T-helper 1 cell (primary cell): ENCODE measurements around the gene TRAF5.
A peak's percentile ranks its signal among the peaks of the same experiment; 100 is the strongest.
"Not testable (repeated sequence)": the region's sequence is repeated elsewhere in the genome, so short reads cannot be mapped to it uniquely, and the experiment has no call there.

Source experiments
- DNase-seq, 5 donors: peaks; one replicate each; pipeline ENCODE4 v3.0.0-alpha.2; 2012 to 2020

TRAF5 gene

DNA sequence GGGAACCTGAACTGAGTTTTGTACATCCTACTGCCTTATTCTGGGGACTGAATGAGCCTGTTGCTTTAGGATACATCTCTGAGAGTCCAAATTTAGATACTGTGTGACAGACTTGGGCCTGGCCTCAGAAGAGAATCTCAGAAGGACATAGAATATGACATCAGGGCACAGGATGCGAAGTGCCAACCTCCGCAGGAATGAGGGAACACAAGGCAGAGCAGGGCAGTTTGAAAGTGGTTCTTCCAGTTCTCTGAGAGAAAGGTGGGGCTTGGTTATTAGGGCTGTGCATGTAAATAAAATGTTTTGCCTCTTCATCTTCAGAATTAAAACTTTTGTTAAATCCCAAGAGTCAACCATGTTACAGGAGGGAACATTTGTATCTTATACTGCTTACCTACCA, 23.1 kb downstream of the TRAF5 start:
- DNase-seq, result no peak

DNA sequence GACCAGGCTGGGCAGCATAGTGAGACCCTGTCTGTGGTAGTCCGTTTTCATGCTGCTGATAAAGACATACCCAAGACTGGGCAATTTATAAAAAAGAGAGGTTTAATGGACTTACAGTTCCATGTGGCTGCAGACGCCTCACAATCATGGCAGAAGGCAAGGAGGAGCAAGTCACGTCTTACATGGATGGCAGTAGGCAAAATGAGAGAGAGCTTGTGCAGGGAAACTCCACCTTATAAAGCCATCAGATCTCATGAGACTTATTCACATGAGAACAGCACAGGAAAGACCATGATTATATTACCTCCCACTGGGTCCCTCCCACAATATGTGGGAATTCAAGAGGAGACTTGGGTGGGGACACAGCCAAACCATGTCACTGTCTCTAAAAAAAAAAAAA, 25.4 kb downstream of the TRAF5 start:
- DNase-seq, result not testable (repeated sequence)

GRCh38 chr1:211352465-211352864, 25.8 kb downstream of the TRAF5 start:
- DNase-seq, result no peak

- peak in 4 of 5 donors; percentile 29 to 85 (median 34) for DNase-seq
Observed at GRCh38 chr1:211352985-211353515, 26.4 kb downstream of the TRAF5 start.

- no peak for DNase-seq
Observed at GRCh38 chr1:211353562-211354212, 27.1 kb downstream of the TRAF5 start.

DNA sequence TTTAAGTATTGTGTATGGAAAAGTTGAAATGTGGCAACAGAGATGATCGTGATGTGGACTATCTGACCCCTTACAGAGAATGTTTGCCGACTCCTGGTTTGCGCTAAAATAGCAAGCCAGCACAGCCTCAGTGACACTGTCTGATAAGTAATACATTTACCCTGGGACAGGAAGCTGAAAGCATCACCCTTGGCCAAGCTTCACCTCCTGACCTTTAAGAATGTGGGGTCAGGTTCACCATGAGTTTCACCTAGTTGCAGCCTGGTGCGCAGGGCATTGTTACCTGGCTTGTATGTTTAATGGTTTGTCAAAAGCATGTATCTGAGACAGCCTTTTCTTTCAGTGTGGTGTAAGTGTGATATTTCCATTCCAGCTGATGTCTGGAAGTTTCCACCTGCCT, 29.2 kb downstream of the TRAF5 start:
- no peak for DNase-seq

DNA sequence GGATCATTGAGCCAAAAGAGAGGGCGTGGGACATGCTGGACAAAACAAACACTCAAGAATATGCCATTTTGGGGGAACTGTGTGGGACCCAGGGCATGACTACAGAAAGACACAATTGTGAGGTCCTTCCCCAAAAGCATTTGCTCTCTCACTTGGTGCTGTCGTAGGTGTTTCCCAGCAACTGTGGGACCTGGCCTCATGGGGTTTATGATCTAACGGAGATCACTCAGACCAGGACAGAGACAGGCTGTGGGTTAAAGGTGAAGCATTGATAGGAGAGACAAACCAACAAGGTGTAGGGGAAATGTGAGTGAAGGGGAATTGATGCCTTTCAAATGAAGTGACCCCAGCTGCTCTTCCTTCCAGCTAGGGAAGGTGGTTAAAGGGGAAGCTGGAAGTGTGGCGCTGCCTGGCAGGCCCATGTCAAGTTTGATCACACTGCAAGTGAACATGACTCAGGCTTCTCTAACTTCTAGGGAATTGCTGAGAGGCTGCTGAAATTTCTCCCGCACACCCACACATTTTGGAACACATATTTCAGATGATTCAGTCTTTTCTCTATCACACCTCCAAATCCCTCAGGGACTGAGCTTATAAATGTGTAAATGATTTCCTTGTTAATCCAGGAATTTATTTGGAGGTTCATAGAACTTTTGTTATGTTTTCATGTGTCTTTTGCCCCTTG, 30.2 kb downstream of the TRAF5 start:
- no peak for DNase-seq

DNA sequence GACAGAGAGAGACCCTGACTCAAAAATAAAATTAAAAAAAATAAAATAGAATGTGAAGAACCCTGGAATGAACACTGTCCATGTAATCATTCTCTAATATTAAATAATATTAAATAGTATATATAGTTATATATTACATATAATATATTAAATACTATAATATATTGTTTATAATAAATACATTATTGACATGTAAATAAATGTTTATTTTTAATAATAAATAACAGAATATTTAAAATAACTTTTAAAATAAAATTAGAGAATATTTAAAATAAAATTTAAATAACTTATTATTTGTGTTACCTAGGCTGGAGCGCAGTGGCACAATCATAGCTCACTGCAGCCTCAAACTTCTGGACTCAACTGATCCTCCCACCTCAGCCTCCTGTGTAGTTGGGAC, 32.1 kb downstream of the TRAF5 start:
- DNase-seq, result no peak

GRCh38 chr1:211359876-211360275, 33.2 kb downstream of the TRAF5 start:
- DNase-seq, result no peak

DNA sequence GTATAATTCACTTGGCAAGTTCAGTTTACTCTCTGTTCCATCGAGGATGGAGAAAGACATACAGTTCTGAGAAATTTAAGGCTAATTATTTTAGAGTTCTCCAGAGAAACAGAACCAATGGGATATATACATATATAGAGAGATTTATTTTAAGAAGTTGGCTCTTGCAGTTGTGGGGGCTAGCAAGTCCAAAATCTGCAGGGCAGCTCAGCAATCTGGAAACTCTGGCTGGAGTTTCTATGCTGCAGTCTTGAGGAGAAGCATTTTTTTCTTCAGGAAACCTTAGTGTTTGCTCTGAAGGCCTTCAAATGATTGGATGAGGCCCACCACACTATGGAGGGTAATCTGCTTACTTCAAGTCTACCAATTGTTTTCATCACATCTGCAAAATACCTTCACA, 34.6 kb downstream of the TRAF5 start:
- no peak for DNase-seq

GRCh38 chr1:211369640-211370039, 43.0 kb downstream of the TRAF5 start:
- no peak for DNase-seq

GRCh38 chr1:211370669-211371068, 44.0 kb downstream of the TRAF5 start:
- no peak for DNase-seq

DNA sequence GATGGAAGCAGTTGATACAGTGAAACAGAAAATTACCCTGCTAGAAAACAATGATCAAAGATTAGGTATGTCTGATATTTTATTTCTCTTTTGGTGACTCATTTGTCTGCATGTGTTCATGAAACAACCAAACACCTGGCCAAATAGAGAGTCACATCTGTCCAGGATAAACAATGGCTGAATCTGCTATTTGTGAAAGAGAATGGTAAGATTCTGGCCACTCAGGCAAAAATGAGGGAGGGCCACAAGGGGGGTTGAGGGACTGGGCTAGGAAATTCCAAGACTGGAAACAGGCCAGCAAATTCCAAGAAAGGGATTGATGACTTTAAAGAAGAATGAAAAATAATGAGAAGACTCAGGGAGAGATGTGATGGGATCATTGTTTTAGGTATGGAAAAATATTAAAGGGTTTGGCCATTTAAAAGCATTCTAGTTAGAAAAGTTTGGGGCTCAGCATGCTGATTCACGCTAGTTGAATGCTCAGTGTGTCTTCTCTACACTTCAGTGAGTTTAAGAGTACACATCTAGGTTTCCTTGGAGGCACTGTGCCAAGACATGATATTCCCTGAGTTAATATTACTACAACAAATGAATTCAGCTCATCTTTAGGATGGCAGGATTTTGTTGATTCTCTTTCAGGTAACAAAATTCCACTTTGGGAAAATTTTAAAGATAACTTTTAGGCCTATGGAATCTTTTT, 44.9 kb downstream of the TRAF5 start:
- no peak for DNase-seq

DNA sequence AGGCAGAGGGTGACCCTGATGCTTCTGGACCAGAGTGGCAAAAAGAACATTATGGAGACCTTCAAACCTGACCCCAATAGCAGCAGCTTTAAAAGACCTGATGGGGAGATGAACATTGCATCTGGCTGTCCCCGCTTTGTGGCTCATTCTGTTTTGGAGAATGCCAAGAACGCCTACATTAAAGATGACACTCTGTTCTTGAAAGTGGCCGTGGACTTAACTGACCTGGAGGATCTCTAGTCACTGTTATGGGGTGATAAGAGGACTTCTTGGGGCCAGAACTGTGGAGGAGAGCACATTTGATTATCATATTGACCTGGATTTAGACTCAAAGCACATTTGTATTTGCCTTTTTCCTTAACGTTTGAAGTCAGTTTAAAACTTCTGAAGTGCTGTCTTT, 45.8 kb downstream of the TRAF5 start:
- no peak for DNase-seq

DNA sequence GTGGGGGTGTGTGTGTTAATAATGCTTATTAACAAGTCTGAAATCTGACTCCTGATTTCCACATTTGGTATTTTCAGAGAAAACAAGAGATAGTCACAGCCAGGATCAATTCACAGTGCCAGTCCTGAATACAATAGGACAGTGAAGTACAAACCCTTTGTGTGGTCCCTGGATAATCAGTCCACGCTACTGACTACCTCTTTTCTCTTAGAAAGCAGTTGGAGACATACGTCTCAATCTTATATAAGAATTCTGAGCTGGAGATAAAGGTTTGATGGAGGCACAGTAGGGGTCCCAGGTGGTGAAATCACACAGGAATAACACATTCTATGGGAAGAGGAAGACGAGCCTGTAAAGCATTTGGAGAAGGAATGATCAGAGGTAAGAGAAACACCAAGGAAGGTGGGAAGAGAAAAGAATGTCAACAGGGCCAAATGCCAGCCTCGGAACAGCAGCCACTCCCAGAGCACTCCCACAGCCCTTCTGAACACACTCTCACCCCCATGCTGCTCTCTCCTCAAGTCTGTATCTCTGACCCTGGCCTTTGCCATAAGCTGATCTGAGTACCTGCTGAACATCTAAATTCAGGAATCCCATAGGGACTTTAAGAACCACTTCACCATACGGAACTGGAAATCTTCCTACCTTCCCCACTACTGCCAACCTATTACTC, 48.6 kb downstream of the TRAF5 start:
- DNase-seq, result no peak

DNA sequence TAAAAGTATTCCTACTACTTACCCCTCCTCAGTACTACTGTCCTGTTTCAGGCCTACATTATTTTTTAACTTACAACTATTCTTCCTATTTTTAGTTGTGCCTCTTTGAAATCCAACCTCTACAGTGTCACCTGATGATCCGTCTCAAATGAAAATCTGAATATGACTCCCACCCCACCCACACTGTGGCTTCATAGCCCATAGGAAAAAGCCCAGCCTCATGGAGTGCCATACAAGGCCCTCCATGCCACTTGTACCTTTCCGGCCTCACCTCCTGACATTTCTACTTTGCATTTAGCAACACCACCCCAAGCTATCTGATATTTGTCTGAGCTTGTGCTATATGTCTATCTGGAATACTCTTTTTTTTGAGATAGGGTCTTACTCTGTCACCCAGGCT, 49.3 kb downstream of the TRAF5 start:
- no peak for DNase-seq

DNA sequence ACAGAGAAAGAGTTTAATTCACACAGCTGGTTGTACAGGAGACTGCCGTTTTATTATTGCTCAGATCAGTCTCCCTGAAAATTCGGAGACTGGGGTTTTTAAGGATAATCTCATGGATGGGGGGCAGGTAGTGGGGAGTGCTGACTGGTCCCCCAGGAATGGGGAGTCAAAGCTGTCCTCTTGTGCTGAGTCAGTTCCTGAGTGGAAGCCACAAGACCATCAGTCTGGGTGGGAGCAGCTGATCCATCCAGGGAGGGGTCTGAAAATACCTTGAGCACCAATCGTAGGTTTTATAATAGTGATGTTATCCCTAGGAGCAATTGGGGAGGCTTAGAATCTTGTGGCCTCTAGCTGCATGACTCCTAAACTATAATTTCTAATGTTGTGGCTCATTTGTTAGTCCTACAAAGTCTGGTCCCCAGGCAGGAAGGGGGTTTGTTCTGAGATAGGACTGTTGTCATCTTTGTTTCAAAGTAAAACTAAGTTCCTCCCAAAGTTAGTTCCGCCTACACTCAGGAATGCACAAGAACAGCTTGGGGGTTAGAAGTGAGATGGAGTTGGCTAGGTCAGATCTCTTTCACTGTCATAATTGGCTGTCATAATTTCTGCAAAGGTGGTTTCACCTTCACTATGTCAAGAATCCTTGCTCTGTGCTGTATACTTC, 50.3 kb downstream of the TRAF5 start:
- DNase-seq, result no peak

DNA sequence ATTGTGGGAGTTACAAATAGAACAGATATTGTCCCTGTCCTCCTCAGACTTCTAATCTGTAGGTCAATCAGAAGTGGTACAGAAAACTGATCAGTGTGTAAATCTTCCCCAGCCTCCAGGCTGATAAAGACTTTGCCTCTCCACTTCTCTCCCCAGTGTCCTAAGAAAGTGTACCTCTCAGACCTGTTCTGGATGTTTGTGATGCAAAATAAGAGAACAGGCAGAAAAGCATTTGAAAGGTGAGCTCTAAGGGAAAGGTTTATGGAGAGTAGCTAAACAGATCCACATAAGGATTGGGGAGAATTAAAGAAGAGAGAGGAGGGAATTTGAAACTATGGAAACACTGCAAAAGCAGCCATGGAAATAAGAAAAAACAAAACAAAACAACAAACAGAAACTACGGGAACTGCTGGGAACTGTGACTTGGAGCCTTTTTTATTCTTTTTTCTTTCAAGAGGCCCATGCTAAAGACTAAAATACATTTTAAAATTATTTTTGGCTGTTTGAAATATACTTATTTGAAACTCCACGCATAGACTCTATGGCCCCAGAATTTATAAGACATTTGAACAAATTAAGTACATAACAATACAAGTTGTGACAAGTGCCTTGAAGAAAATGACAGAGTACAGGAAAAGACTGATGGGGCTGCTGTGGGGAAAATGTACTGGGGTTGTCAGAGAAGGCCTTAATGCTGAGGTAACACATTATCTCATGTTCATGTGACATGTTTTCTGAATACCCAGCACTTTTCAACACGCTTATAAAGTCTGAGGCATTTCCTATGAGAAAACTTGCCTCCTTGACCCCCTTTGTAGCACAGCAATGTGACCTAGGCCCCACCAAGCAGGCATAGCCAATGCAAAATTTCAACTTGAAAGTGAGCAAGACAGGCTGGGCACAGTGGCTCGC, 51.2 kb downstream of the TRAF5 start:
- DNase-seq, result no peak

DNA sequence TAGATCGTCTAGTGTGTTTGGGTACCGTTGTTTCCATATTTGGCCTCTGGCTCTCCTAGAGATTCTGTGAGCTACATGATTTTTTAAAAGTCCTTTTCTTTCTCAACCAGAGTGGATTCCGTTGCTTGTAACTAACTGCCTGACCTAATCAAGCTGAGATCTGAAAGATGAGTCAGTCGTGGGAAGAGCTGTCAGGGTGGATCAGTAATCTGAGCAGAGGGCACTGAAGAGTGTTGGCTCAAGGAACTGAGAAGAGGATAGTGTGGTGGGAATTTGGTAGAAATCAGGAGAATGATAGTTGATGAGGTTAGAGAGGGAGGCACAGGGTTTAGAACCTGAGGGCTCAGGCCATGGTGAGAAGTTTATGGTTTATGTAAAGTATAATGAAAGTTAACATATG, 52.2 kb downstream of the TRAF5 start:
- no peak for DNase-seq

DNA sequence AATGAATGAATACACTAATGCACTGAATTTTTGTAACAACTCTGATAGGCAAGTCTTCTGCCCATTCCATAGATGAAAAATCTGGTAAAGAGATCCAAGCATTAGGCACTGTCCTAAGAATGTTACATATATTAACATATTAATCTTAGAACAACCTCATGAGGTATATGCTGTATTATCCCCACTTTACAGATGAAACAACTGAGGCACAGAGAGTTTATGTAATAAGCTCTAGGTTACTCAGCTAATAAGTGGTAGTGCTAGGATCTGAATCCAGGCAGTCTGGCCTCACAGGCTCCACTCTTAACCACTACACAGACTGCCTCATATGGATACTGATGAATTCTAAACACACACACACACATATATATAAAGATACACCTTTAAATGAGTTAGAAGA, 52.8 kb downstream of the TRAF5 start:
- no peak for DNase-seq

DNA sequence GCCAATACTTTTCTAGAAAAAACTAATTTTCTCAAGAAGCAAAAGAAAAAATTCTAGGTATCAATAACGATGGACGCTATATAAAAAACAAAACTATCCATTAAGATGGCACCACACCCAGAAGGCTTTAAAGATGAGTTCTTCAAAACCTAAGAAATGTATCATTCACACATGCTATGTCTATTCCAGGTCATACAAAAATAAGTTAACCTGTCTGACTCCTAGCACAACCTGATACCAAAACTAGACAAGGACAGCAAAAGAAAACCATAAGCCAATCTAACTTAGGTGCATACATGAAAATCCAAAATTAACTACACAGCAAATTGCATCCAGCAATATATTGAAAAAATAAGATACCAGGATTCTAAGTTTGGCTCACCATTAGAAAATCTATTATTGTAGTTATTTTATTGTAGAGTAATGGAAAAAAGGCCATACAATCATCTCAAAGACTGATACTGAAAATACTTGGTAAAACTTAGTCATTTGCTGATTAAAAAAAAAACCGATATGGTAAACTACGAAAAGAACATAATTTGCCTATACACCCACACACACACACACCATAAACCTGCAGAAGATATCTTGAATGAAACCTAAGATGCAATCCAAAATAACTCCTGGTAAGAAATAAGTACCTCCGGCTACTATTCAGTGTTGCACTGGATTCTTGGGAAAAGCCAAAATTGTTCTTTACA, 55.0 kb downstream of the TRAF5 start:
- no peak for DNase-seq
